ENCODE results near the gene CACNA2D2.
A peak's percentile ranks its signal among the peaks of the same experiment; 100 is the strongest.

CACNA2D2 gene

DNA sequence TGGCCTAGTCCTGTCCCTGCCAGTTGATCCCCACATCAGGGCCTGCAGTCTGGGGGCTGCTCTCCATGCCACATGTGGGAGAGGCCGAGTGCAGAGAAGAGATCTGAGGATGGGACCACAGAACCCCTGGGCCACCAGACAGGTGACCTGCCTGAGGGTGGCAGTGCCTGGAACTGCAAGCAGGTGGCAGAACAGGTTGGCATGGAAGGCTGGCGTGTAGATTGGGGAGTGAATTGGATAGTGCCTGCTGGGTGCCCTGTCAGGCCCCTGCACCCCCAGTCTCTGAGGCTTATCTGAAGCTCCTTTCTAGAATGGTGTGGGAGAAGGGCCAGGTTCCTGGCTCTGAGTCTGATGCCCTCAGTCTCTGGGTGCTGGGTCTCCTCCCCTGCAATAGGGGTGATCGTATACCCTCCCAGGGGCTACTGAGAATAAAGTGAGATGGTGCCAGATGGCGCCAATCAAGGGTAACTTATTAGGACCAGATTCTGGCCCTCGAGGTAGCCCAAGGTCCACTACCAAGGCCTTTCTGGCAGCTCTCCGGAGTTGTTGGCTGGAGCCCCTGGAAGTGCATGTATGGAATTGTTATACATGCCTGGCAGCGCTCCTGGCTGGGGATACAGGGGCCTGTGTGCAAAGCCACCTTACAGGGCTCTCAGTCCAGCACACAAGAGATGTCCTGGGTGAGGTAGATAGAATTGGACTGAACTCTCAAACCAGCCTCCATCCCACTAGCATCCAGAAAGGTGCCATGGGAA lies 48.4 kb upstream of the CACNA2D2 start (continued):
- TF ChIP-seq, protein P1, sequence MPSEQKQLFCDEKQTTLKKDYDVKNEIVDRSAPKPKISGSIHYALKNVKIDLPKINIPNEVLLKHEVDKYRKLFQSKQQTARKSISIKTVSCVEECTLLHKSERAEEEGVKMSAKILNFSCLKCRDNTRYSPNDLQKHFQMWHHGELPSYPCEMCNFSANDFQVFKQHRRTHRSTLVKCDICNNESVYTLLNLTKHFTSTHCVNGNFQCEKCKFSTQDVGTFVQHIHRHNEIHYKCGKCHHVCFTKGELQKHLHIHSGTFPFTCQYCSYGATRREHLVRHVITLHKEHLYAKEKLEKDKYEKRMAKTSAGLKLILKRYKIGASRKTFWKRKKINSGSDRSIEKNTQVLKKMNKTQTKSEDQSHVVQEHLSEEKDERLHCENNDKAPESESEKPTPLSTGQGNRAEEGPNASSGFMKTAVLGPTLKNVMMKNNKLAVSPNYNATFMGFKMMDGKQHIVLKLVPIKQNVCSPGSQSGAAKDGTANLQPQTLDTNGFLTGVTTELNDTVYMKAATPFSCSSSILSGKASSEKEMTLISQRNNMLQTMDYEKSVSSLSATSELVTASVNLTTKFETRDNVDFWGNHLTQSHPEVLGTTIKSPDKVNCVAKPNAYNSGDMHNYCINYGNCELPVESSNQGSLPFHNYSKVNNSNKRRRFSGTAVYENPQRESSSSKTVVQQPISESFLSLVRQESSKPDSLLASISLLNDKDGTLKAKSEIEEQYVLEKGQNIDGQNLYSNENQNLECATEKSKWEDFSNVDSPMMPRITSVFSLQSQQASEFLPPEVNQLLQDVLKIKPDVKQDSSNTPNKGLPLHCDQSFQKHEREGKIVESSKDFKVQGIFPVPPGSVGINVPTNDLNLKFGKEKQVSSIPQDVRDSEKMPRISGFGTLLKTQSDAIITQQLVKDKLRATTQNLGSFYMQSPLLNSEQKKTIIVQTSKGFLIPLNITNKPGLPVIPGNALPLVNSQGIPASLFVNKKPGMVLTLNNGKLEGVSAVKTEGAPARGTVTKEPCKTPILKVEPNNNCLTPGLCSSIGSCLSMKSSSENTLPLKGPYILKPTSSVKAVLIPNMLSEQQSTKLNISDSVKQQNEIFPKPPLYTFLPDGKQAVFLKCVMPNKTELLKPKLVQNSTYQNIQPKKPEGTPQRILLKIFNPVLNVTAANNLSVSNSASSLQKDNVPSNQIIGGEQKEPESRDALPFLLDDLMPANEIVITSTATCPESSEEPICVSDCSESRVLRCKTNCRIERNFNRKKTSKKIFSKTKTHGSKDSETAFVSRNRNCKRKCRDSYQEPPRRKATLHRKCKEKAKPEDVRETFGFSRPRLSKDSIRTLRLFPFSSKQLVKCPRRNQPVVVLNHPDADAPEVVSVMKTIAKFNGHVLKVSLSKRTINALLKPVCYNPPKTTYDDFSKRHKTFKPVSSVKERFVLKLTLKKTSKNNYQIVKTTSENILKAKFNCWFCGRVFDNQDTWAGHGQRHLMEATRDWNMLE (tag by site-specific recombination; conservative IDR thresholded peaks at IDR 0.05; ENCODE audit: low read depth): no peak
- TF ChIP-seq ZNF521 (tag by site-specific recombination; IDR thresholded peaks at IDR 0.05) (no peak), SP7 (tag by site-specific recombination; IDR thresholded peaks at IDR 0.05) (no peak), ZNF366 (tag by site-specific recombination; conservative IDR thresholded peaks at IDR 0.05) (no peak)

DNA sequence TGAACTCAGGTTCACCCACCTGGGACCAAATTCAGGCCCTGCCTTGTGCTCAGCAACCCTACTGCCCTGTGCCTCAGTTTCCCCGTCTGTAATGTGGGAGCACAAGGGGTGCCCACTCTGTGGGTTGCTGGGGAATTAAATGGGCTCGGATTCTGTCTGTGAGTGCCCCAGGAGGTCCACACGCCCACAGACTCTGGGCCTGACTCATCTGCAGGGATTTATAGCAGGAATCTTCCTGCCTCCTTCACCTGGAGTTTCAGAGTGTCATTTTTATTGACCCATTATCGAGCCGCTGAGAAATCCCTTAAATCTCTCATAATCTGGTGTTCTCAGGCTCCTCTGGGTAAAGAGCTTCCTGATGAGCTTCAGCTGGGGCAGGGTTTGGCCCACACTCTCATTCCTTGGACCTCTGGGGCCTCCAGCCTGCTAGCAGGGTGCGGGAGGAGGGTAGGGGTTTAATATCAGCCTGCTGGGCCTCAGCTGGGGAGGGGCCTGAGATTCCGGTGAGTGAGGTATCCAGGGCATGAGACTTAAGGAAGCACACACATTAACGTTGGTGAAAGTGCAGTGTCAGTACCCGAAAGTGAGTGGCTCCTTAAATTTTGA lies 47.7 kb upstream of the CACNA2D2 start:
- no peak for TF ChIP-seq ZNF174 (tag by site-specific recombination; IDR thresholded peaks at IDR 0.05)
- TF ChIP-seq OVOL3 (tag by site-specific recombination; IDR thresholded peaks at IDR 0.05): no peak
- no peak for TF ChIP-seq ZSCAN16 (tag by site-specific recombination; IDR thresholded peaks at IDR 0.05)
- no peak for TF ChIP-seq ZNF391 (tag by site-specific recombination; IDR thresholded peaks at IDR 0.05; ENCODE audit: borderline replicate concordance, low read depth)
- no peak for TF ChIP-seq YY1 (tag by site-specific recombination; IDR thresholded peaks at IDR 0.05)
- TF ChIP-seq ZNF843 (tag by site-specific recombination; IDR thresholded peaks at IDR 0.05): no peak
- no peak for TF ChIP-seq ZNF623 (tag by site-specific recombination; IDR thresholded peaks at IDR 0.05)
- TF ChIP-seq, protein P2, sequence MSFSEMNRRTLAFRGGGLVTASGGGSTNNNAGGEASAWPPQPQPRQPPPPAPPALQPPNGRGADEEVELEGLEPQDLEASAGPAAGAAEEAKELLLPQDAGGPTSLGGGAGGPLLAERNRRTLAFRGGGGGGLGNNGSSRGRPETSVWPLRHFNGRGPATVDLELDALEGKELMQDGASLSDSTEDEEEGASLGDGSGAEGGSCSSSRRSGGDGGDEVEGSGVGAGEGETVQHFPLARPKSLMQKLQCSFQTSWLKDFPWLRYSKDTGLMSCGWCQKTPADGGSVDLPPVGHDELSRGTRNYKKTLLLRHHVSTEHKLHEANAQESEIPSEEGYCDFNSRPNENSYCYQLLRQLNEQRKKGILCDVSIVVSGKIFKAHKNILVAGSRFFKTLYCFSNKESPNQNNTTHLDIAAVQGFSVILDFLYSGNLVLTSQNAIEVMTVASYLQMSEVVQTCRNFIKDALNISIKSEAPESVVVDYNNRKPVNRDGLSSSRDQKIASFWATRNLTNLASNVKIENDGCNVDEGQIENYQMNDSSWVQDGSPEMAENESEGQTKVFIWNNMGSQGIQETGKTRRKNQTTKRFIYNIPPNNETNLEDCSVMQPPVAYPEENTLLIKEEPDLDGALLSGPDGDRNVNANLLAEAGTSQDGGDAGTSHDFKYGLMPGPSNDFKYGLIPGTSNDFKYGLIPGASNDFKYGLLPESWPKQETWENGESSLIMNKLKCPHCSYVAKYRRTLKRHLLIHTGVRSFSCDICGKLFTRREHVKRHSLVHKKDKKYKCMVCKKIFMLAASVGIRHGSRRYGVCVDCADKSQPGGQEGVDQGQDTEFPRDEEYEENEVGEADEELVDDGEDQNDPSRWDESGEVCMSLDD (tag by site-specific recombination; IDR thresholded peaks at IDR 0.05): no peak
- TF ChIP-seq, protein P3, sequence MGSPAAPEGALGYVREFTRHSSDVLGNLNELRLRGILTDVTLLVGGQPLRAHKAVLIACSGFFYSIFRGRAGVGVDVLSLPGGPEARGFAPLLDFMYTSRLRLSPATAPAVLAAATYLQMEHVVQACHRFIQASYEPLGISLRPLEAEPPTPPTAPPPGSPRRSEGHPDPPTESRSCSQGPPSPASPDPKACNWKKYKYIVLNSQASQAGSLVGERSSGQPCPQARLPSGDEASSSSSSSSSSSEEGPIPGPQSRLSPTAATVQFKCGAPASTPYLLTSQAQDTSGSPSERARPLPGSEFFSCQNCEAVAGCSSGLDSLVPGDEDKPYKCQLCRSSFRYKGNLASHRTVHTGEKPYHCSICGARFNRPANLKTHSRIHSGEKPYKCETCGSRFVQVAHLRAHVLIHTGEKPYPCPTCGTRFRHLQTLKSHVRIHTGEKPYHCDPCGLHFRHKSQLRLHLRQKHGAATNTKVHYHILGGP (tag by site-specific recombination; IDR thresholded peaks at IDR 0.05): no peak
- TF ChIP-seq EGR2 (tag by site-specific recombination; IDR thresholded peaks at IDR 0.05; ENCODE audit: low read depth): peak; percentile 39; the same call in 1 of the 2 replicates
- peak; percentile 44 for TF ChIP-seq ZFHX2 (tag by site-specific recombination; conservative IDR thresholded peaks at IDR 0.05)
- TF ChIP-seq ZNF558 (tag by site-specific recombination; IDR thresholded peaks at IDR 0.05): no peak
- 0 out of 2 replicates have a peak, but pooled peaks have one; percentile 18 for TF ChIP-seq ZBTB20 (tag by site-specific recombination; IDR thresholded peaks at IDR 0.05)
- TF ChIP-seq ZBTB7A (tag by site-specific recombination; IDR thresholded peaks at IDR 0.05; ENCODE audit: low read depth): no peak
- TF ChIP-seq ZNF555 (tag by site-specific recombination; conservative IDR thresholded peaks at IDR 0.05): no peak
- TF ChIP-seq ZNF211 (tag by site-specific recombination; IDR thresholded peaks at IDR 0.05; ENCODE audit: low read depth): no peak
- TF ChIP-seq ZNF404 (tag by site-specific recombination; IDR thresholded peaks at IDR 0.05): no peak
- peak; percentile 59 for TF ChIP-seq ZIC2 (tag by site-specific recombination; IDR thresholded peaks at IDR 0.05)
- TF ChIP-seq, protein P4, sequence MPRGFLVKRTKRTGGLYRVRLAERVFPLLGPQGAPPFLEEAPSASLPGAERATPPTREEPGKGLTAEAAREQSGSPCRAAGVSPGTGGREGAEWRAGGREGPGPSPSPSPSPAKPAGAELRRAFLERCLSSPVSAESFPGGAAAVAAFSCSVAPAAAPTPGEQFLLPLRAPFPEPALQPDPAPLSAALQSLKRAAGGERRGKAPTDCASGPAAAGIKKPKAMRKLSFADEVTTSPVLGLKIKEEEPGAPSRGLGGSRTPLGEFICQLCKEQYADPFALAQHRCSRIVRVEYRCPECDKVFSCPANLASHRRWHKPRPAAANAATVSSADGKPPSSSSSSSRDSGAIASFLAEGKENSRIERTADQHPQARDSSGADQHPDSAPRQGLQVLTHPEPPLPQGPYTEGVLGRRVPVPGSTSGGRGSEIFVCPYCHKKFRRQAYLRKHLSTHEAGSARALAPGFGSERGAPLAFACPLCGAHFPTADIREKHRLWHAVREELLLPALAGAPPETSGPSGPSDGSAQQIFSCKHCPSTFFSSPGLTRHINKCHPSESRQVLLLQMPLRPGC (tag by site-specific recombination; IDR thresholded peaks at IDR 0.05): no peak
- ChIA-PET CTCF (interaction anchor here (0.5 to 2.8 kb wide), 13 partner anchors 8 to 860 kb away, joined by 3 to 27 read pairs (median 3); partner anchors contain the start of genes CYB561D2 and NPRL2), POLR2A (no interaction called here)
- H3K27ac ChIP-seq (ENCODE audit: extremely low read depth, low read depth, low read length): no peak overlapping the region
- no peaks in the 10 kb centered on the region for H3K4me1 ChIP-seq (ENCODE audit: control insufficient read depth, insufficient read depth, low read length)
- no peaks in the 10 kb centered on the region for H3K36me3 ChIP-seq (ENCODE audit: control insufficient read depth in 2 of 2, insufficient read depth in 1 of 2, low read length in 2 of 2)
- no peaks in the 10 kb centered on the region for H3K9me3 ChIP-seq (ENCODE audit: control insufficient read depth, insufficient read depth, low read depth, low read length)
- no peak overlapping the region for H3K4me3 ChIP-seq (ENCODE audit: low read depth, low read length)

Measured in HEK293 (cell line).